Mammary epithelial cell (primary cell): ENCODE measurements around the gene XKR7.

Source experiments
- EZH2 ChIP-seq: IDR thresholded peaks from 2 replicates; pipeline ENCODE4 v1.6.1; 2012; ENCODE audit warnings: low read length, inconsistent platforms, borderline replicate concordance
- TF ChIP-seq, protein P1 (sequence below), 2 donors: IDR thresholded peaks in 1 of 2; conservative IDR thresholded peaks in 1 of 2; 2 replicates each; pipeline ENCODE4 v1.5.1; 2011 to 2012; ENCODE audit warnings: inconsistent platforms in 2 of 2, low read length in 2 of 2, mild to moderate bottlenecking in 2 of 2, control low read depth in 1 of 2, low read depth in 1 of 2; ENCODE audit not compliant: insufficient read depth in 1 of 2; ENCODE audit errors: extremely low read depth in 1 of 2

DNA sequence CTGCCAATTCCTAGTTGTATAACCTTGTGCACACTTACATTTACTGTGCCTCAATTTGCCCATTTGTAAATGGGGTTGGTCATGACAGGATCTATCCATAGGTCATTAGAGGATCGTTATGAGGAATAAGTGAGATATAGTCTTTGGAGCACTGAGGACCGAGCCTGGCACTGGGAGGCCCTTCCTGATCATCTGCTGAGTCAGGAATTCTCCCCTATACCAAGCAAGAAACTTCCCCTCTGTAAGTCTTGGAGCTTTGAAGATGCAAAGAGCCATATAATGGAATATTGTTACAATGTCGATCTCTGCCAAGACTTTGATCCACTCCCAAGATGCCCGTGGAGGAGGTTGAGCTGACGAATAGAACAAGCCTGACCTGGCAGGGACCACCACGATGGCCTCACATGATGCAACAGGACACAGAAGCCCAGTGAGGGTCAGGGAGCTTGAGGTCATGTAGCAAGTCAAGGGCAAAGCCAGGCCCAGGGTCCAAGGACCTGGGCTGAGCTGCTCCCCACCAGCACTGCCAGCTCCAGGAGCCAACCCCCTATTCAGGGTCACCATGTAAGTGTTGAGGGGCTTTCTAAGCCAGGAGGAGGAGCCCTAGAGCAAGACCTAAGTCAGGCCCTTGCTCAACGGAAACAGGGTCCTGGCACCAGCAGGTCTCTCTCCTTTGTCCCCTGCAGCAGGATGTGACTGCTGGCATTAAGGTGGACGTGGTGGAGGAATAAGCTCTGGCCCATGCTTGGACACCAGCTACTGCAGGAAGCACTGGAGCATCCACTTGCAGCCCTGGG lies 32.8 kb upstream of the XKR7 start:
- TF ChIP-seq, protein P1, sequence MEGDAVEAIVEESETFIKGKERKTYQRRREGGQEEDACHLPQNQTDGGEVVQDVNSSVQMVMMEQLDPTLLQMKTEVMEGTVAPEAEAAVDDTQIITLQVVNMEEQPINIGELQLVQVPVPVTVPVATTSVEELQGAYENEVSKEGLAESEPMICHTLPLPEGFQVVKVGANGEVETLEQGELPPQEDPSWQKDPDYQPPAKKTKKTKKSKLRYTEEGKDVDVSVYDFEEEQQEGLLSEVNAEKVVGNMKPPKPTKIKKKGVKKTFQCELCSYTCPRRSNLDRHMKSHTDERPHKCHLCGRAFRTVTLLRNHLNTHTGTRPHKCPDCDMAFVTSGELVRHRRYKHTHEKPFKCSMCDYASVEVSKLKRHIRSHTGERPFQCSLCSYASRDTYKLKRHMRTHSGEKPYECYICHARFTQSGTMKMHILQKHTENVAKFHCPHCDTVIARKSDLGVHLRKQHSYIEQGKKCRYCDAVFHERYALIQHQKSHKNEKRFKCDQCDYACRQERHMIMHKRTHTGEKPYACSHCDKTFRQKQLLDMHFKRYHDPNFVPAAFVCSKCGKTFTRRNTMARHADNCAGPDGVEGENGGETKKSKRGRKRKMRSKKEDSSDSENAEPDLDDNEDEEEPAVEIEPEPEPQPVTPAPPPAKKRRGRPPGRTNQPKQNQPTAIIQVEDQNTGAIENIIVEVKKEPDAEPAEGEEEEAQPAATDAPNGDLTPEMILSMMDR (conservative IDR thresholded peaks at IDR 0.05 in 1 of 2, IDR thresholded peaks at IDR 0.05 in 1 of 2; ENCODE audit: extremely low read depth in 1 of 2, insufficient read depth in 1 of 2, low read depth in 1 of 2, low read length in 2 of 2) = no peak
- no peak for TF ChIP-seq EZH2
